Left renal pelvis (tissue), 4 donors: Measurements from ENCODE around the gene LAMB4. TPM values are rescaled to one million over a fixed set of nuclear protein-coding genes. Genes with fewer than 3 reads are reported as not detected.

Experiments
- DNase-seq, 4 donors: peaks; one replicate each; pipeline ENCODE4 v3.0.0-alpha.2; 2013; ENCODE audit warnings: low read depth in 4 of 4, low spot score in 3 of 4
- polyA plus RNA-seq, 4 donors: library from polyadenylated mRNA; unstranded; fragments of 120-200 nt; gene quantifications; one replicate each; pipeline ENCODE4 v1.2.1, GENCODE V29; 2013; ENCODE audit not compliant: insufficient read length in 4 of 4

Gene LAMB4
- polyA plus RNA-seq, 4 donors: 2.4 to 5.0 (median 3.0) TPM

GRCh38 chr7:108086962-108087361 is 43.2 kb downstream of the LAMB4 start:
- no peak for DNase-seq

- DNase-seq: no peak
These were observed 43.6 kb downstream of the LAMB4 start for GRCh38 chr7:108086546-108086945.

GRCh38 chr7:108083980-108084379 is 46.2 kb downstream of the LAMB4 start:
- no peak for DNase-seq

GRCh38 chr7:108079648-108080591 is 50.2 kb downstream of the LAMB4 start:
- no peak for DNase-seq

- no peak for DNase-seq
These were observed 50.9 kb downstream of the LAMB4 start for GRCh38 chr7:108079276-108079647.

- no peak for DNase-seq
These were observed 51.5 kb downstream of the LAMB4 start for GRCh38 chr7:108078691-108079090.

- no peak for DNase-seq
These were observed 51.9 kb downstream of the LAMB4 start for GRCh38 chr7:108078211-108078673.

- DNase-seq: no peak
These were observed 52.5 kb downstream of the LAMB4 start for GRCh38 chr7:108077709-108078108.

GRCh38 chr7:108076156-108076555 is 54.0 kb downstream of the LAMB4 start:
- no peak for DNase-seq

- DNase-seq: no peak
These were observed 56.7 kb downstream of the LAMB4 start for GRCh38 chr7:108073305-108074070.

GRCh38 chr7:108072739-108073138 is 57.4 kb downstream of the LAMB4 start:
- DNase-seq: no peak

- no peak for DNase-seq
These were observed 58.0 kb downstream of the LAMB4 start for GRCh38 chr7:108072116-108072515.

- DNase-seq: no peak
These were observed 58.6 kb downstream of the LAMB4 start for GRCh38 chr7:108071551-108071950.

GRCh38 chr7:108069646-108070045 is 60.5 kb downstream of the LAMB4 start:
- DNase-seq: no peak

GRCh38 chr7:108067844-108068243 is 62.3 kb downstream of the LAMB4 start:
- DNase-seq: no peak

GRCh38 chr7:108066486-108066885 is 63.7 kb downstream of the LAMB4 start:
- DNase-seq: no peak

GRCh38 chr7:108063520-108063933 is 66.6 kb downstream of the LAMB4 start:
- DNase-seq: no peak

- no peak for DNase-seq
These were observed 67.7 kb downstream of the LAMB4 start for GRCh38 chr7:108062250-108063014.

GRCh38 chr7:108059526-108059925 is 70.6 kb downstream of the LAMB4 start:
- DNase-seq: no peak

GRCh38 chr7:108057951-108058481 is 72.1 kb downstream of the LAMB4 start:
- DNase-seq: peak; percentile 51 to 70 (median 63)

GRCh38 chr7:108055611-108056021 is 74.5 kb downstream of the LAMB4 start:
- DNase-seq: no peak
